Measurements from ENCODE around the gene ADAMTS15.

The ADAMTS15 gene, protein sequence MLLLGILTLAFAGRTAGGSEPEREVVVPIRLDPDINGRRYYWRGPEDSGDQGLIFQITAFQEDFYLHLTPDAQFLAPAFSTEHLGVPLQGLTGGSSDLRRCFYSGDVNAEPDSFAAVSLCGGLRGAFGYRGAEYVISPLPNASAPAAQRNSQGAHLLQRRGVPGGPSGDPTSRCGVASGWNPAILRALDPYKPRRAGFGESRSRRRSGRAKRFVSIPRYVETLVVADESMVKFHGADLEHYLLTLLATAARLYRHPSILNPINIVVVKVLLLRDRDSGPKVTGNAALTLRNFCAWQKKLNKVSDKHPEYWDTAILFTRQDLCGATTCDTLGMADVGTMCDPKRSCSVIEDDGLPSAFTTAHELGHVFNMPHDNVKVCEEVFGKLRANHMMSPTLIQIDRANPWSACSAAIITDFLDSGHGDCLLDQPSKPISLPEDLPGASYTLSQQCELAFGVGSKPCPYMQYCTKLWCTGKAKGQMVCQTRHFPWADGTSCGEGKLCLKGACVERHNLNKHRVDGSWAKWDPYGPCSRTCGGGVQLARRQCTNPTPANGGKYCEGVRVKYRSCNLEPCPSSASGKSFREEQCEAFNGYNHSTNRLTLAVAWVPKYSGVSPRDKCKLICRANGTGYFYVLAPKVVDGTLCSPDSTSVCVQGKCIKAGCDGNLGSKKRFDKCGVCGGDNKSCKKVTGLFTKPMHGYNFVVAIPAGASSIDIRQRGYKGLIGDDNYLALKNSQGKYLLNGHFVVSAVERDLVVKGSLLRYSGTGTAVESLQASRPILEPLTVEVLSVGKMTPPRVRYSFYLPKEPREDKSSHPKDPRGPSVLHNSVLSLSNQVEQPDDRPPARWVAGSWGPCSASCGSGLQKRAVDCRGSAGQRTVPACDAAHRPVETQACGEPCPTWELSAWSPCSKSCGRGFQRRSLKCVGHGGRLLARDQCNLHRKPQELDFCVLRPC

DNA sequence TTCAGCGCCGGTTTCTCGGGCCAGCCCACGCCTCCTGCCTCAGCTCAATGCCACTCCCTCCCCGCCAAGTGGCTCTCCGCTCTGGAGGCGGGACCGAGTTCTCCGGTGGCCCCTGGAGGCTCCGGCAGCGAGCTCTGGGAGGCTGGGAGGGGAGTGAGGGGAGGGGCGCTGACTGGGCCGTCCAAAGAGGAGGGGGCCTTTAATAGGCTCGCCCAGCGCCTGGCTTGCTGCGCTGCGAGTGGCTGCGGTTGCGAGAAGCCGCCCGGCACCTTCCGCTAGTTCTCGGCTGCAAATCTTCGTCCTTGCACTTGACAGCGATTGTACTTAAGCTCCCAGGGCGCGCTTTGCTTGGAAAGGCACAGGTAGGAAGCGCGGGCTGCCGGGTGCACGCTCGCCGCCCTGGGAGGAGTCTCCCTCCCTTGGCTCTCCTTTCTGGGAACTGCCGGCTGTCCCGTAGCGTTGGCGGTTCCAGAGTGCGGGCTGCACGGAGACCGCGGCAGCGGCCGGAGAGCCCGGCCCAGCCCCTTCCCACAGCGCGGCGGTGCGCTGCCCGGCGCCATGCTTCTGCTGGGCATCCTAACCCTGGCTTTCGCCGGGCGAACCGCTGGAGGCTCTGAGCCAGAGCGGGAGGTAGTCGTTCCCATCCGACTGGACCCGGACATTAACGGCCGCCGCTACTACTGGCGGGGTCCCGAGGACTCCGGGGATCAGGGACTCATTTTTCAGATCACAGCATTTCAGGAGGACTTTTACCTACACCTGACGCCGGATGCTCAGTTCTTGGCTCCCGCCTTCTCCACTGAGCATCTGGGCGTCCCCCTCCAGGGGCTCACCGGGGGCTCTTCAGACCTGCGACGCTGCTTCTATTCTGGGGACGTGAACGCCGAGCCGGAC lies at the start of gene ADAMTS15:
TSS of gene ADAMTS15 (plus strand) at position 230 of the 894 bp plus-strand sequence. CDS start at position 559, 329 bp downstream.
- DNase-seq (ENCODE audit: low spot score): peak; percentile 88
- FAIRE-seq: no peak

- FAIRE-seq (no peak), DNase-seq (ENCODE audit: low spot score) (no peak)
These were observed 49.2 kb upstream of the ADAMTS15 start for GRCh38 chr11:130399196-130399595.

DNA sequence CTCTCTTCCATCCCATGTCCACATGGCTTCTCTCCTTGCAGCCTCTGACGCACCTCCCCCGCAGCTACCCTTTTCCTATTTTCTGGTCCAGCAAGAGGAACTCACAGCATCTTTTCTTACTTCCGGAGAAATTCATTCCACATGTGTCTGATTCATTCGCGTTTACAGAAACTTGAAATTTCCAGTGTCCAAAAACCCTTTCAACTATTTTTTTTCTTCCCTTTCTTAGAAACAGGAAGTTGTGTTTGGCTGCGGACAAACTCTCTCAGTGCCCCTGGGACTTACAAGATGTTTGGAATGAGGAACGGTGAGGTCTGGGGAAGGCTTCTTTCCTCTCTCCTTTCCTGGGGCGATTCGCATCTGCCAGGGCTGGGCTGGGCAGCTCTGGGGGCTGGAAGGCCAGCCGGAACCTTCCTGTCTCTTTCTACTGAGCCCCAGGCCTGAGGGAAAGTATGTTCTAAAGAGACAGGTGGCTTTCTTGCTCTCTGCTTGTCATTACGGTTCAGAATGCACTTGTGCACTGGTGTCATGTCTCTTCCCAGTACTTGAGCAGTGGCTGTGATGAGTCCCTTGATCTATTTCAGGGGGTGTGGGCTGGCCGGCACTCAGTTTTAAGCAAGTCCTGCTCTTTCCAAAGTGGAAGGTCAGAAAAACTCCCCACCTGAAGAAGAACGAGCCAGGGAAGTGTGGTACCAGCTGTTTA lies 47.5 kb upstream of the ADAMTS15 start:
- FAIRE-seq (no peak), DNase-seq (ENCODE audit: low spot score) (no peak)

DNA sequence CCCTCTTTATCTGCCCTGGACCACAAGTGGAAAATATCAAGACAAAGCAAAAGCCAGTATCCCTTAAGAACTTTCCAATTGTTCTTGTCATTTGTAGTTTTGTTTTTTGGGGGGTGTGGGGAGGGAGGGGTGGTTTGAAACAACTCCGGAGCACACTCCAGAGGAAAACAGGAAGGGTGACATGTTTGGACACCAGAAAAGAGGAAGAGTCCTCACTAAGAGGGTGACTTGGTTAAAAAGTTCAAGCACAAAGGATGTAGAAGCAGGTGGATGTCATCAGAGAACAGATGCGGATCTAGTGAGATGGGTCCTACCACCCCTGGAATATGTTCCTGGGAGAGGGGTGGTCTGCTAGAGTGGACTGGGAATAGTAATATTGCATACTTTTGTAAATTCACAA lies 45.9 kb upstream of the ADAMTS15 start:
- FAIRE-seq: no peak
- no peak for DNase-seq (ENCODE audit: low spot score)

DNA sequence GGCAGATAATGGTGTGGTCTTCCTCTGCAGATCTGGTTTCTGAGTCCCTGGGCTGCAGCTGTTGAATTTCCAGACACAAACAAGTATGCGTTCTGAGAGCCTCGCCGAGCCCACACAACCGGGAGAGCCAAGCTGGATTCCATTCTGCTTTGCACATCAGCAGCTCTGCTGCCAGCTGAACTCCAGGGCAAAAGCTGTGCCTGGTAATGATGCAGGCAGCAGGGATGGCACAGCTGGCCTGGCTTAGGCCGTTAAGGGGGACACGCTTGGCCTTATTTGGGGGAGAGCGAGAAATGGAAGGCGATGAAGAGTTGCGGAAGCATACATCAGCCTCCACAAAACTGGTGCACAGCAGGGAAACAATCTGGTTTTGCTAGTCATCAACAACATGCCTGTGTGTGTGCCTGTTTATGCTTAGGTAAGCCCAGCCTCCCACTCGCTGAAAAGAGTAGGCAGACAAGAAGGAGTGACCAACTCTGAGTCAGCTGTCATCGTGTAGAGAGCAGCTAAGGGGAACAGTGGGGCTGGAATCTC lies 45.1 kb upstream of the ADAMTS15 start:
- DNase-seq (ENCODE audit: low spot score) (peak; percentile 45), FAIRE-seq (peak; percentile 92)

DNA sequence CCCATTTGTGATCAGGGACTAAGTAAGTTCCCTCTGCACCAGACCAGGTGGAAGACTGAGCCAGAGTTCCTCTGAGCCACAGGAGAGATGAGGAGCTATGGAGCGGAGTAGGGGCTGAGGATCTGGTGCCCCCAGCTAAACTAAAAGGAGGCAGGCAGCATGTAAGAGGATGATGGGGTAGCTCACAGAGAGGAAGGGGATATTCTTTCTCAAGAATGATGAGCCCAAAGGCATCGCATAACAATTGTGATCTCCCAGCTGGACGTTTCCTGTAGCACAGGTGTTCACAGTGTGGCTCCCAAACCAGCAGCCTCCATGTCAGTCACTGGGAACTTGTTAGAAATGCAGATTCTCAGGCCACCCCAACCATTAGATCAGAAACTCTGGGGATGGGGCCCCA lies 44.5 kb upstream of the ADAMTS15 start:
- DNase-seq (ENCODE audit: low spot score) (no peak), FAIRE-seq (no peak)

DNA sequence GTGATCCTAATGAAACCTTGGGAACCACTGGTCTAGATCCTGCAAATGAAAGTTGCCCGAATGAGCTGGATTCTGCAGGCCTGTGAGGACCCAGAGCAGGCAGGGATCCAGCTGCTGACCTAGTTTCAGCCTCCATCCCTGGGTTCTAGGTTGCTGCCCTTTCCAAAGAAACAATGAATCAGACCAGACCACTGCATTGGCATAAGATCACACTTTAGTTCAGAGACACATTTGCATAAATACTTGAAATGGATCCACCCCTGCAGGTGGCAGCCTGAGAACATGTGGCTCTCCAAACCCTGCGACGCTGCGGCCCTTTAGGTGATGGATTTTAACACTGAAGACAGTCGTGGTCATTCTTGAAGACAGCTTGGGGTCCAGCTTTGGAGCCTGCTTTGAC lies 43.7 kb upstream of the ADAMTS15 start:
- no peak for FAIRE-seq
- no peak for DNase-seq (ENCODE audit: low spot score)

DNA sequence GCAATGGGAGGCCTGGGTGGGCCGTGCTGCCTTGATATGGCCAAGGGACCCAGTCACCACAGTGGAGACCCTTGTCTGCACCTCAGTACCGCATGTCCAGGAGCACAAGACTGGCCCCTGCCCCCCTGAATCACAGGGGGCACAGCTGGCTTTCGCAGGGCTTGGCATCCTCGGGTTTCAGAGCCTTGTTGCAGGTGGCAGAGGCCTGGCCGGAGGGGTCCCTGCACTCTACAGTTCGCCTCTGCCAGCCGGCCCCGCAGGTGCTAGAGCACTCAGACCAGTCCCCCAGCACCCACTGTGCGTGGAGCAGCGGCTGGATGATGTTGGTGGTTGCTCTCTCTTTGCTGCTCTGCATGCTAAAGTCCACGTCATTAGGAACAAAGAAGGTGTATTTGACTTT lies 43.0 kb upstream of the ADAMTS15 start:
- no peak for DNase-seq (ENCODE audit: low spot score)
- FAIRE-seq: no peak

DNA sequence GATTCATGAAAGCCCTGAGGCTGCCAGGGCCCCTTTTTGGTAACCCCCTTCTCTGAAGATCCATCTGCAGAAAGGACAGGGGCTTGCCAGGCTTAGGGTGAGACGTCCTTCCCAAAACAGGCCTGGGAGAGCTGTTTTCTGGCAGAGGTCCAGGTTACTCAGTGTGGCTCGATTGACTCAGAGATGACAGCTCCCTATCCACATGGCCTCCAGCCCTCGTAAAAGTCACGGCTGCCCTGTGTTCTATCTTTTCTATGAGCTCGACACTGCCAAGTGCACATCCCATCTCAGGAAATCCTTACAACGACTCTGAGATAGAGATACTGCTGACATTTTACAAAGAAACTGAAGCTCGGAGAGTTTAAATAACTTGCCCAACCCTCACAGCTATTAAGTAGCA lies 40.5 kb upstream of the ADAMTS15 start:
- FAIRE-seq (no peak), DNase-seq (ENCODE audit: low spot score) (peak; percentile 71)

DNA sequence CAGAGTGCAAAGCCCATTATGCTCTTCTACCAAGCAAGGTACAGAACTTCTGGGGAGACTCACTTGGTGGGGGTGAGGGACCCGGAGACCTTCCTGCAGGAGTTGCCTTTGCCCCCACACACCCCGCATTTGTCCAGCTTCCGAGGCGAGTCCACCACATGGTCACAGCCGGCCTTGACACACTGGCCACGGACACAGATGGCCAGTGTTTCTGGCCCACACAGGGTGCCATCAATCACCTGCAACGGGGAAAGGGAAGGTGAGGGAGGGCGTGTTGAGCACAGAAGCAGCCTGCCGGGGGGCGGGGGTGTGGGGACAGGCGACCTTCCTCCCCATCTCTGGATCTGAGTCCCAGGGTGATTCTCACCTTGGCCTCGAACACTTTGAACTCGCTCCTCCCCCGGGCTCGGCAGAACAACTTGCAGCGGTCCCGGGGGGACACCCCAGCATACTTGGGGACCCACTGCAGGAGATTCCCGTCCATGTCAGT lies 40.0 kb upstream of the ADAMTS15 start:
- DNase-seq (ENCODE audit: low spot score): no peak
- peak; percentile 68 for FAIRE-seq

DNA sequence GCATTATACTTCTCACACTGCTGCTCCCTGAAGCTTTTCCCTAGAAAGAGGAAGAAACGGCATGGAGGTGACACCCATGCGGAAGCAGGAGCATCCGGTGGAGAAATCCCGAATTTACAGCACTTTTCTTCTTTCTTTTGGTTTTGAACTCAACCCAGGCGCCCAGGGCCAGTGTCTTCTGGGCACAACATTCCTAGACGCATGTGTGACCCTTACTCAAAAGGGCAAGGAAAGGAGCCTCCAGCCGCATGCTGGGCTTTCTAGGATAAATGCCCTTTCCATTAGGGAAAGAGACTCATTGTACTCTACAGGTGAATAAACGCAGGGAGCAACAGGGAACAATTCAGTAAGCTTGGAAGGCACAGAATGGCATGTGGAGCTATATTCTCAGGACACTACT lies 39.5 kb upstream of the ADAMTS15 start:
- FAIRE-seq (no peak), DNase-seq (ENCODE audit: low spot score) (no peak)

DNA sequence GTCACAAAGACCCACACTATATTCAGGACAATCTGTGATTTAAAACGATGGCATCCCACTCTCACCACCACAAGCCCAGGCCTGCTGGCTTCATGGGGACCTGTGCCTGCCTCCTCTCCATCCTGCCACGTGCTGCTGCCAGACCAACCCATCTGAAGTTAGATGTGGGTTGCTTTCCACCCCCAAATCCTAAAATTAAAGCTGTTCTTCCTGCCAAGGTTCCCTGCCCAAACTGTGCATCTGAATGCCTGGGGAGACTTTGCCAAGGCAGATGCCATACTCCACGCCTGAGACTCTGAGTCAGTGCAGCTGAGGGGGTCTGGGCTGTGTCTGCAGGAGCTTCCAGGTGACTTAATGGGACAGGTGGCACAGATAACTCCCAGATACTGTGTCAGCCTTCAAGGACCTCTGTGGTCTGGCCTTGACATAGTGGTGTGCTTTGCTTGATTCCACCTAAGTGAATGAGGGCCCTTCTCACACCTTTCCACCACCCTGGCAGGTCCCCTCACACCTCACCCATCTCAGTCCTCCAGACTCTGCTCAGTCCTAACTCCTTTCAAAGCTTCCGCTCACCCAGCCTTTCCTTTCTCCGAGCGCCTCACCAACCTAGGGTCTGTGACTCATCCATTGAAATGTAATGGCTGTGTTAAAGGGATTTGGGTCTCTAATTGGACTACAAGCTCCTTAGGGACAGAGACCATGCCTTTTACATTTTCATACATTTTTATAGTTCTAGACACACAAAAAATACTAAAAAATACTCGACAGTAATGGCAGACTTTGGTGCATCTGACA lies 38.7 kb upstream of the ADAMTS15 start:
- DNase-seq (ENCODE audit: low spot score) (no peak), FAIRE-seq (no peak)

DNA sequence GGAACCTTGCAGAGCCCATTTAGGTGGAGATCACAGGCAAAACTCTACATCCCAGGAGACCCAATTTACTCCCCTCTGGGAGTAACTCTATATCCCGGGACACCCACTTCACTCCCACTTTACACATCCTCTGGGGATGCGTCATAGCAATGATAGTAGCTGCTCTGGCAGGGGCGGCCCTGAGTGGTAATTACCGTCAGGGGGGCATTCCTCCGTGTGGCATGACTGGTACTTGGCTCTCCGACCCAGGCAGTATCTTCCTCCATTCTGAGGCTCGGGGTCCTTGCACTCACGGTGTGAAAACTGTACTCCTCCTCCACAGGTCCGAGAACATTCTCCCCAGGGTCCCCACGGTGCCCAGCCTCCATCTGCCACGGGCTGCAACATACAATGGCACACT lies 37.2 kb upstream of the ADAMTS15 start:
- DNase-seq (ENCODE audit: low spot score): no peak
- no peak for FAIRE-seq

DNA sequence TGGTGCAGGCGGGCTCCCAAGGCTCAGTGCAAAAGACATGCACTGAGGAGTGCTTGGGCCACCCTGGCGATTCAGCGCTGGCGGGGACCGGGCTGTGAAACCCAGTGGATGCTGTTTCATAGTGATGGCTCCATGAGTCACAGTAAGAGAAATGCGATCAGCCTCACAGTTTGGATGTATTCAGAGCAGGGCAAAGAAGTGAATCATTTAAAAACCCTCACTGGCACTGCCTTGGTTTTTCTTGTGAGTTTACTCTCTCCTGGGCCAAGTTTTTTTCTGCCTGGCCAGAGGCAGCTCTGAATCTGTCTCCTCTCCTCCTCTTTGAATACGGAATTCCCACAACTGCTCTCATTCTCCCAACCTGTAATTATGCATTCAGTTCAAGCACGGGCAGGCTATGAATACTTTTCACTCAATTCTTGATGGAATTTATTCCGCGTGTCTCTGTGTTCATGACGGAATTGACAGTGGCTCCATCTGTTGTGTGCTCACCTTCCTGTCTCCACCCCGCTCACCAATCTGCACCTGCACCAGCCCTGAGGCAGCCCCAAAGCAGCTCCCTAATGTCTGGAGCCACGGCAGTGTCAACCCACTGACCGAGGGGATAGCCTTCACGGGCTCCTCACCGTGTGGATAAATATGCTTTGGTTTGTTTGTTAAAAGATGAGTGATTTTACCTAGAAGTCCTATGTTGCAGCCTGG lies 34.9 kb upstream of the ADAMTS15 start:
- no peak for FAIRE-seq
- DNase-seq (ENCODE audit: low spot score): peak; percentile 71

DNA sequence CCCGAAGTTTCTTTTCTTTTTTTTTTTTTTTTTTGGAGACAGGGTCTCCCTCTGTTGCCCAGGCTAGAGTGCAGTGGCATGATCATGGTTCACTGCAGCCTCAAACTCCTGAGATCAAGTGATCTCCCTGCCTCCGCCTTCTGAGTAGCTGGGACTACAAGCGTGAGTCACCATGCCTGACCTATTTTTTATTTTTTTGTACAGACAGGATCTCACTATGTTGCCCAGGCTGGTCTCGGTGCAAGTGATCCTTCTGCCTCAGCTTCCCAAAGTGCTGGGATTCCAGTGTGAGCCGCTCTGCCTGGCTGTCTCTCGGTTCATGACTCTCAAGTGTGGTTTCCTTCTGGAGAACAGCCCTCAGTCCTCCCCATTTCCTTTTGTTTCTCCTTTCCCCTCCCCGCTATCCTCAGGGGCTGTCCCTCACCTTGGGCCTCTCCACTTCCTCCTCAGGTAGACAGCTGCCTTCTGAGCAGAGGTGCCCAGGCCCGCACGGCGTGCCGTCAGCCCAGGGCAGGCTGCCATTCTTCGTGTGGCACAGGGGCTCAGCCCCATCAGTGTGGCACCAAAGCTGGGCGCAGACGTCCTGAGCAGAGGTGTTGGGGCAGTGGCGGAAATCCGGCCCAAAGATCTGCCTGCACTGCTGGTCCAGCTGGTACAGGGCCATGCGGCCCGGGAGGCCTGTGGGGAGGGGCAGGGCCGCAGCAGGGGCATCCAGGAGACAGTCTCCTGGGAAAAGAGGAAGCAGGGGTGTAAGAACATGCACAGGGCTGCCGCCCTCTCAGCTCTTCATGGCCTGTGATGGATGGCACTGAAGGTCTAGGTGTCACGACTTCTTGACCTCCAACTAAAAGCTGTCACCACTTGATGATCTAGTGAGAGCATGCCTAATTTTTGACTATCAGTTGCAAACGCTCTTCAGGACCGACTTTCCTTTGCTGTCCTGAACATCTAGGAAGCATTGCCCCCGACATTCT lies 34.1 kb upstream of the ADAMTS15 start:
- FAIRE-seq: no peak
- no peak for DNase-seq (ENCODE audit: low spot score)

DNA sequence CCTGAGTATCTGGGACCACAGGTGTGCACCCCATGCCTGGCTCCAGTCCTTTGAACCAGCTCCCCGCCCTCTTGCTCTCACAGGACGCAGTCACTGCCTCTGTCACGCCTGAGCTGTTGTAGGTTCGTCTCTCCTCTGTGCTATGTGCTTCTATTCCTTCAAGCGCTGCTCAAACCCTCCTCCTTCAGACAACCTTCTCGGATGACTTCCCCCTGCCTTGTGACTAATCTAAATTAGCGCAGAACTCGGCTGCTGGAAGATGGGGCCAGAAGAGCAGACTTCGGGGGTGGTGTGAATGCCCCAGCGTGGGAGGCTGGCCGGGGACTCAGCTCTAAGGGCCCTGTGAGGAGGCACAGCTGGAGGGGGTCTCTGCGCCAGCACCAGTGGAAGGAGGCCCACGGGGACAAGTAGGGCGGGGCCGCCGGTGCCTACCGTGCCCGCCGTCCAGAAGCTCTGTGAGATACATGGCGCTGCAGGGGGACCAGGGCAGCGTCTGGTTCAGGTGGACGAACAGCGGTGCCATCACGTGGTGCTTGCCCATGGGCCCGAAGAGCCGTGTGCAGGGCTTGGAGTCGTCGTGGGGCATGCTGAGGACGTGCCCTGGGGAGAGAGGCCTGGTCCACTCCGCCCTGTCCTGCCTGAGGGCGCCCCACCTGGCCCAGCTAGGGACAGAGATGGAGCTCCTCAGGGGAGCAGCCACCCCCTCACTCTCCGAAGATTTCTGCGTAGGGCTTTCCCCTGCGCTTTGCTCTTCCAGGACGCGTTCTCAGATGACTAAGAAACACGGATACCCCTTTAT lies 32.5 kb upstream of the ADAMTS15 start:
- no peak for FAIRE-seq
- no peak for DNase-seq (ENCODE audit: low spot score)

- FAIRE-seq: no peak
- DNase-seq (ENCODE audit: low spot score): no peak
These were observed 31.9 kb upstream of the ADAMTS15 start for GRCh38 chr11:130416530-130416882.
